LNCAP (cell line): ENCODE data around the gene NR1H2.

Experiments used
- CTCF ChIP-seq: fragments of 450-650 bp; IDR thresholded peaks from 2 replicates; pipeline ENCODE4 v1.5.1; 2017; ENCODE audit warnings: mild to moderate bottlenecking

NR1H2 gene

GRCh38 chr19:50399368-50399745 lies 23.1 kb downstream of the NR1H2 start:
- TF ChIP-seq CTCF = no peak

GRCh38 chr19:50401605-50402450 lies 25.6 kb downstream of the NR1H2 start:
- no peak for TF ChIP-seq CTCF

GRCh38 chr19:50402544-50403301 lies 26.5 kb downstream of the NR1H2 start:
- no peak for TF ChIP-seq CTCF

- no peak for TF ChIP-seq CTCF
Observed at GRCh38 chr19:50406156-50406820, 30.0 kb downstream of the NR1H2 start.

- no peak for TF ChIP-seq CTCF
Observed at GRCh38 chr19:50406829-50407228, 30.6 kb downstream of the NR1H2 start.

- no peak for TF ChIP-seq CTCF
Observed at GRCh38 chr19:50409347-50409746, 33.1 kb downstream of the NR1H2 start.

- no peak for TF ChIP-seq CTCF
Observed at GRCh38 chr19:50410109-50410508, 33.9 kb downstream of the NR1H2 start.
